Fibroblast of lung (primary cell): ENCODE data around the gene ALOX5. TPM values are rescaled to one million over a fixed set of nuclear protein-coding genes. Genes with fewer than 3 reads are reported as not detected.

Source experiments
- DNase-seq, 2 donors: peaks; one replicate each; pipeline versions ENCODE4 v3.0.0 to v3.0.0-alpha.2; 2010; ENCODE audit warnings: low read depth in 2 of 2
- H2AFZ ChIP-seq: 2 replicates; pipeline ENCODE4 v1.5.1; 2012; ENCODE audit warnings: low read length, control low read depth, inconsistent platforms
- H3K27ac ChIP-seq: 2 replicates; pipeline ENCODE4 v1.5.1; 2011; ENCODE audit warnings: low read length, control low read depth; ENCODE audit not compliant: insufficient read depth
- H3K27me3 ChIP-seq: 2 replicates; pipeline ENCODE4 v1.5.1; 2011; ENCODE audit warnings: mild to moderate bottlenecking, low read length; ENCODE audit not compliant: control insufficient read depth, insufficient read depth
- H3K36me3 ChIP-seq: 2 replicates; pipeline ENCODE4 v1.5.1; 2011; ENCODE audit warnings: low read length; ENCODE audit not compliant: control insufficient read depth, insufficient read depth
- H3K4me1 ChIP-seq: 2 replicates; pipeline ENCODE4 v1.5.1; 2011; ENCODE audit warnings: low read length; ENCODE audit not compliant: control insufficient read depth, insufficient read depth; ENCODE audit errors: extremely low read depth
- H3K4me2 ChIP-seq: 2 replicates; pipeline ENCODE4 v1.5.1; 2011; ENCODE audit warnings: low read length, control low read depth; ENCODE audit not compliant: insufficient read depth; ENCODE audit errors: extremely low read depth
- H3K4me3 ChIP-seq, 4 experiments: fragments of 200-600 bp in 1 of 4; sonication (generic) in 1 of 4; replicated peaks in 1 of 4; 2 replicates each; pipeline ENCODE4 v1.5.1; 2011 to 2016; ENCODE audit warnings: low read length in 4 of 4, low read depth in 3 of 4, mild to moderate bottlenecking in 3 of 4, control low read depth in 2 of 4, inconsistent platforms in 1 of 4, mixed read lengths in 1 of 4; ENCODE audit not compliant: insufficient read depth in 1 of 4; ENCODE audit errors: control extremely low read depth in 1 of 4
- H3K79me2 ChIP-seq: 2 replicates; pipeline ENCODE4 v1.5.1; 2012; ENCODE audit warnings: mild to moderate bottlenecking, low read length, inconsistent platforms; ENCODE audit not compliant: control insufficient read depth, insufficient read depth
- H3K9ac ChIP-seq: 2 replicates; pipeline ENCODE4 v1.5.1; 2011; ENCODE audit warnings: mild to moderate bottlenecking, low read length, control low read depth; ENCODE audit not compliant: insufficient read depth
- H3K9me3 ChIP-seq: 2 replicates; pipeline ENCODE4 v1.5.1; 2012; ENCODE audit warnings: low read depth, low read length; ENCODE audit not compliant: control insufficient read depth, insufficient read depth
- H4K20me1 ChIP-seq: 2 replicates; pipeline ENCODE4 v1.5.1; 2011; ENCODE audit warnings: low read length; ENCODE audit not compliant: control insufficient read depth, insufficient read depth; ENCODE audit errors: extremely low read depth
- CTCF ChIP-seq, 2 donors: IDR thresholded peaks in 1 of 2; conservative IDR thresholded peaks in 1 of 2; 1 replicate in 1 of 2; 2 replicates in 1 of 2; pipeline ENCODE4 v1.5.1; 2011 to 2012; ENCODE audit warnings: low read length in 2 of 2, control low read depth in 1 of 2, inconsistent platforms in 1 of 2, low read depth in 1 of 2, mild to moderate bottlenecking in 1 of 2
- EZH2 ChIP-seq: IDR thresholded peaks from 2 replicates; pipeline ENCODE4 v1.5.1; 2012; ENCODE audit warnings: low read length, control low read depth, mild to moderate bottlenecking; ENCODE audit errors: missing control alignments
- polyA plus RNA-seq, 2 donors: library from polyadenylated mRNA; depleted of rRNA in 1 of 2; stranded (reverse) in 1 of 2; unstranded in 1 of 2; fragments of >200 nt; gene quantifications; 2 replicates each; pipeline ENCODE4 v1.2.1, GENCODE V29; 2011 to 2012; ENCODE audit warnings: missing spikeins in 1 of 2
- total RNA-seq: library from RNA; depleted of rRNA; stranded (reverse); fragments of >200 nt; gene quantifications from 2 replicates; pipeline ENCODE4 v1.2.1, GENCODE V29; 2014

Gene ALOX5
- total and polyA plus RNA-seq, 2 donors (not counting 1 experiment from before 2014, with no cell fraction given) = not detected

GRCh38 chr10:45443101-45444009, 69.3 kb downstream of the ALOX5 start:
- DNase-seq = no peak
- Histone ChIP-seq H4K20me1 (no peaks in the 10 kb centered on the region), H2AFZ (no peak overlapping the region), H3K9me3 (no peaks in the 10 kb centered on the region), H3K79me2 (no peaks in the 10 kb centered on the region), H3K36me3 (no peaks in the 10 kb centered on the region), H3K9ac (no peak overlapping the region), H3K27me3 (no peaks in the 10 kb centered on the region), H3K4me1 (no peaks in the 10 kb centered on the region), H3K4me3 (no peak overlapping the region), H3K4me2 (no peak overlapping the region), H3K27ac (no peak overlapping the region)
- TF ChIP-seq EZH2 = no peak
- no peak for TF ChIP-seq CTCF (conservative IDR thresholded peaks at IDR 0.05 in 1 of 2, IDR thresholded peaks at IDR 0.05 in 1 of 2; ENCODE audit: low read depth in 1 of 2, low read length in 2 of 2)

GRCh38 chr10:45444022-45444421, 70.0 kb downstream of the ALOX5 start:
- no peak overlapping the region for H3K4me2 ChIP-seq
- H3K79me2 ChIP-seq = no peaks in the 10 kb centered on the region
- no peak overlapping the region for H3K27ac ChIP-seq
- H2AFZ ChIP-seq = no peak overlapping the region
- H3K9me3 ChIP-seq = no peaks in the 10 kb centered on the region
- DNase-seq = no peak
- no peaks in the 10 kb centered on the region for H3K36me3 ChIP-seq
- no peak for TF ChIP-seq CTCF (conservative IDR thresholded peaks at IDR 0.05 in 1 of 2, IDR thresholded peaks at IDR 0.05 in 1 of 2; ENCODE audit: low read depth in 1 of 2, low read length in 2 of 2)
- no peak for TF ChIP-seq EZH2
- H3K9ac ChIP-seq = no peak overlapping the region
- no peaks in the 10 kb centered on the region for H3K27me3 ChIP-seq
- H4K20me1 ChIP-seq = no peaks in the 10 kb centered on the region
- no peaks in the 10 kb centered on the region for H3K4me1 ChIP-seq
- H3K4me3 ChIP-seq = no peak overlapping the region

- no peak overlapping the region for H3K4me2 ChIP-seq
- no peak for TF ChIP-seq EZH2
- TF ChIP-seq CTCF (conservative IDR thresholded peaks at IDR 0.05 in 1 of 2, IDR thresholded peaks at IDR 0.05 in 1 of 2; ENCODE audit: low read depth in 1 of 2, low read length in 2 of 2) = no peak
- H3K27ac ChIP-seq = no peak overlapping the region
- H3K79me2 ChIP-seq = no peaks in the 10 kb centered on the region
- H3K9ac ChIP-seq = no peak overlapping the region
- no peak for DNase-seq
- H4K20me1 ChIP-seq = no peaks in the 10 kb centered on the region
- H3K4me1 ChIP-seq = no peaks in the 10 kb centered on the region
- H3K36me3 ChIP-seq = no peaks in the 10 kb centered on the region
- H3K4me3 ChIP-seq = no peak overlapping the region
- no peaks in the 10 kb centered on the region for H3K9me3 ChIP-seq
- no peaks in the 10 kb centered on the region for H3K27me3 ChIP-seq
- H2AFZ ChIP-seq = no peak overlapping the region
Observed at GRCh38 chr10:45444976-45445898, 71.2 kb downstream of the ALOX5 start.
